ENCODE measurements around the gene PTPRN2. TPM values are rescaled to one million over a fixed set of nuclear protein-coding genes. Genes with fewer than 3 reads are reported as not detected.

PTPRN2 gene
- total RNA-seq, 5 donors from 2014 or later (not counting 1 experiment from before 2014, with no cell fraction given), result 0.60 to 1.7 (median 0.82) TPM

GRCh38 chr7:158103378-158103777 is 484.2 kb downstream of the PTPRN2 start:
- CTCF ChIA-PET, result no interaction called here
- no peak overlapping the region for H3K4me3 Mint-ChIP-seq

GRCh38 chr7:158102897-158103296 is 484.7 kb downstream of the PTPRN2 start:
- peaks cover 0 to 6% (median 0%) of the 10 kb centered on the region in 3 donors for H3K9me3 Mint-ChIP-seq
- DNase-seq (peak in 1 of 35 experiments; percentile 10), ATAC-seq (replicated peaks in 1 of 4) (no peak)
- Histone ChIP-seq H3K36me3 (ENCODE audit: control insufficient read depth in 2 of 2, extremely low read depth in 1 of 2, insufficient read depth in 1 of 2, low read length in 1 of 2) (no peaks in the 10 kb centered on the region), H3K27ac (ENCODE audit: low read length) (no peak overlapping the region), H3K4me1 (ENCODE audit: control insufficient read depth in 1 of 2, extremely low read depth in 1 of 2, insufficient read depth in 2 of 2, low read length in 2 of 2) (no peaks in the 10 kb centered on the region), H3K9me3 (no peaks in the 10 kb centered on the region), H3K27me3 (replicated peaks in 1 of 2; ENCODE audit: control insufficient read depth in 2 of 2, extremely low read depth in 1 of 2, insufficient read depth in 2 of 2, low read length in 1 of 2) (peaks cover 0 to 29% of the 10 kb centered on the region in 2 experiments), H3K4me3 (ENCODE audit: control insufficient read depth in 1 of 2, extremely low read depth in 1 of 2, low read length in 1 of 2) (no peak overlapping the region)
- ChIA-PET CTCF (no interaction called here), POLR2A (no interaction called here)
- H3K36me3 Mint-ChIP-seq, result no peaks in the 10 kb centered on the region
- H3K4me3 Mint-ChIP-seq, result no peak overlapping the region
- H3K27ac Mint-ChIP-seq, result no peak overlapping the region
- H3K27me3 Mint-ChIP-seq, result peaks cover 6 to 18% of the 10 kb centered on the region in 2 donors
- H3K4me1 Mint-ChIP-seq, result no peaks in the 10 kb centered on the region
- 83% methylated on average over 5 of the region's 9 CpGs for WGBS (ENCODE audit: insufficient coverage)

More at GRCh38 chr7:158103378-158103777, 484.2 kb downstream of the PTPRN2 start:
- DNase-seq (no peak), ATAC-seq (replicated peaks in 1 of 4) (no peak)
- Mint-ChIP-seq H3K27ac (no peak overlapping the region), H3K27me3 (peaks cover 8 to 23% of the 10 kb centered on the region in 2 donors), H3K36me3 (no peaks in the 10 kb centered on the region), H3K4me1 (no peaks in the 10 kb centered on the region), H3K9me3 (peaks cover 0 to 6% (median 0%) of the 10 kb centered on the region in 3 donors)
- H3K36me3 ChIP-seq (ENCODE audit: control insufficient read depth in 2 of 2, extremely low read depth in 1 of 2, insufficient read depth in 1 of 2, low read length in 1 of 2), result no peaks in the 10 kb centered on the region
- H3K27me3 ChIP-seq (replicated peaks in 1 of 2; ENCODE audit: control insufficient read depth in 2 of 2, extremely low read depth in 1 of 2, insufficient read depth in 2 of 2, low read length in 1 of 2), result peaks cover 0 to 33% of the 10 kb centered on the region in 2 experiments
- H3K9me3 ChIP-seq, result no peaks in the 10 kb centered on the region
- POLR2A ChIA-PET, result no interaction called here
- no peak overlapping the region for H3K4me3 ChIP-seq (ENCODE audit: control insufficient read depth in 1 of 2, extremely low read depth in 1 of 2, low read length in 1 of 2)
- H3K4me1 ChIP-seq (ENCODE audit: control insufficient read depth in 1 of 2, extremely low read depth in 1 of 2, insufficient read depth in 2 of 2, low read length in 2 of 2), result no peaks in the 10 kb centered on the region
- H3K27ac ChIP-seq (ENCODE audit: low read length), result no peak overlapping the region
- 86% methylated on average over 7 of the region's 7 CpGs for WGBS (ENCODE audit: insufficient coverage)

- CTCF ChIA-PET, result no interaction called here
- Histone ChIP-seq H3K36me3 (ENCODE audit: control insufficient read depth in 2 of 2, extremely low read depth in 1 of 2, insufficient read depth in 1 of 2, low read length in 1 of 2) (no peaks in the 10 kb centered on the region), H3K27me3 (replicated peaks in 1 of 2; ENCODE audit: control insufficient read depth in 2 of 2, extremely low read depth in 1 of 2, insufficient read depth in 2 of 2, low read length in 1 of 2) (peaks cover 0 to 20% of the 10 kb centered on the region in 2 experiments), H3K4me3 (ENCODE audit: control insufficient read depth in 1 of 2, extremely low read depth in 1 of 2, low read length in 1 of 2) (no peak overlapping the region), H3K4me1 (ENCODE audit: control insufficient read depth in 1 of 2, extremely low read depth in 1 of 2, insufficient read depth in 2 of 2, low read length in 2 of 2) (no peaks in the 10 kb centered on the region), H3K9me3 (no peaks in the 10 kb centered on the region), H3K27ac (ENCODE audit: low read length) (no peak overlapping the region)
- Mint-ChIP-seq H3K9me3 (peaks cover 0 to 6% (median 0%) of the 10 kb centered on the region in 3 donors), H3K27ac (no peak overlapping the region), H3K4me1 (no peaks in the 10 kb centered on the region), H3K27me3 (peaks cover 4 to 13% of the 10 kb centered on the region in 2 donors), H3K36me3 (no peaks in the 10 kb centered on the region), H3K4me3 (no peak overlapping the region)
- 85% methylated on average over 14 of the region's 14 CpGs for WGBS (ENCODE audit: insufficient coverage)
- DNase-seq (peak in 1 of 35 experiments; percentile 18), ATAC-seq (replicated peaks in 1 of 4) (no peak)
- POLR2A ChIA-PET, result no interaction called here
Observed at GRCh38 chr7:158101821-158102450, 485.7 kb downstream of the PTPRN2 start.

- POLR2A ChIA-PET, result no interaction called here
- CTCF ChIA-PET, result interaction anchor here in 1 of 2 donors (0.6 kb wide), 1 partner anchor 82 kb away, joined by 6 read pairs; no protein-coding TSS in a partner anchor
- 91% methylated on average over 38 of the region's 54 CpGs for WGBS (ENCODE audit: insufficient coverage)
Observed at GRCh38 chr7:158098125-158099030, 489.2 kb downstream of the PTPRN2 start.

GRCh38 chr7:158097453-158098124 is 490.0 kb downstream of the PTPRN2 start:
- Mint-ChIP-seq H3K36me3 (no peaks in the 10 kb centered on the region), H3K4me3 (no peak overlapping the region), H3K4me1 (no peaks in the 10 kb centered on the region), H3K27ac (no peak overlapping the region), H3K27me3 (peaks cover 2 to 13% of the 10 kb centered on the region in 2 donors), H3K9me3 (peaks cover 0 to 9% (median 0%) of the 10 kb centered on the region in 3 donors)
- Histone ChIP-seq H3K9me3 (no peaks in the 10 kb centered on the region), H3K36me3 (ENCODE audit: control insufficient read depth in 2 of 2, extremely low read depth in 1 of 2, insufficient read depth in 1 of 2, low read length in 1 of 2) (no peaks in the 10 kb centered on the region), H3K27me3 (replicated peaks in 1 of 2; ENCODE audit: control insufficient read depth in 2 of 2, extremely low read depth in 1 of 2, insufficient read depth in 2 of 2, low read length in 1 of 2) (peaks cover 0 to 7% of the 10 kb centered on the region in 2 experiments), H3K4me3 (ENCODE audit: control insufficient read depth in 1 of 2, extremely low read depth in 1 of 2, low read length in 1 of 2) (no peak overlapping the region), H3K4me1 (ENCODE audit: control insufficient read depth in 1 of 2, extremely low read depth in 1 of 2, insufficient read depth in 2 of 2, low read length in 2 of 2) (no peaks in the 10 kb centered on the region), H3K27ac (ENCODE audit: low read length) (no peak overlapping the region)
- ChIA-PET POLR2A (no interaction called here), CTCF (no interaction called here)
- ATAC-seq (replicated peaks in 1 of 4) (no peak), DNase-seq (peak in 1 of 35 experiments; percentile 15)
- WGBS (ENCODE audit: insufficient coverage), result 84% methylated on average over 32 of the region's 39 CpGs

More at GRCh38 chr7:158098125-158099030, 489.2 kb downstream of the PTPRN2 start:
- H3K4me1 Mint-ChIP-seq, result no peaks in the 10 kb centered on the region
- no peaks in the 10 kb centered on the region for H3K36me3 ChIP-seq (ENCODE audit: control insufficient read depth in 2 of 2, extremely low read depth in 1 of 2, insufficient read depth in 1 of 2, low read length in 1 of 2)
- no peak overlapping the region for H3K4me3 ChIP-seq (ENCODE audit: control insufficient read depth in 1 of 2, extremely low read depth in 1 of 2, low read length in 1 of 2)
- peaks cover 2 to 13% of the 10 kb centered on the region in 2 donors for H3K27me3 Mint-ChIP-seq
- no peak overlapping the region for H3K27ac ChIP-seq (ENCODE audit: low read length)
- H3K9me3 Mint-ChIP-seq, result peaks cover 0 to 7% (median 0%) of the 10 kb centered on the region in 3 donors
- H3K9me3 ChIP-seq, result no peaks in the 10 kb centered on the region
- no peak overlapping the region for H3K27ac Mint-ChIP-seq
- DNase-seq, result peak in 1 of 35 experiments; percentile 23
- no peaks in the 10 kb centered on the region for H3K36me3 Mint-ChIP-seq
- no peak overlapping the region for H3K4me3 Mint-ChIP-seq
- ATAC-seq (replicated peaks in 1 of 4), result no peak
- no peaks in the 10 kb centered on the region for H3K4me1 ChIP-seq (ENCODE audit: control insufficient read depth in 1 of 2, extremely low read depth in 1 of 2, insufficient read depth in 2 of 2, low read length in 2 of 2)
- H3K27me3 ChIP-seq (replicated peaks in 1 of 2; ENCODE audit: control insufficient read depth in 2 of 2, extremely low read depth in 1 of 2, insufficient read depth in 2 of 2, low read length in 1 of 2), result peaks cover 0 to 9% of the 10 kb centered on the region in 2 experiments

GRCh38 chr7:158097106-158097452 is 490.5 kb downstream of the PTPRN2 start:
- H3K27ac ChIP-seq (ENCODE audit: low read length), result no peak overlapping the region
- ATAC-seq (replicated peaks in 1 of 4) (no peak), DNase-seq (peak in 1 of 35 experiments; percentile 17)
- Mint-ChIP-seq H3K36me3 (no peaks in the 10 kb centered on the region), H3K9me3 (peaks cover 0 to 9% (median 0%) of the 10 kb centered on the region in 3 donors), H3K4me1 (no peaks in the 10 kb centered on the region), H3K4me3 (no peak overlapping the region), H3K27me3 (peaks cover 0 to 13% of the 10 kb centered on the region in 2 donors), H3K27ac (no peak overlapping the region)
- WGBS (ENCODE audit: insufficient coverage), result 86% methylated on average over 8 of the region's 10 CpGs
- ChIA-PET POLR2A (no interaction called here), CTCF (no interaction called here)
- H3K4me3 ChIP-seq (ENCODE audit: control insufficient read depth in 1 of 2, extremely low read depth in 1 of 2, low read length in 1 of 2), result no peak overlapping the region
- H3K27me3 ChIP-seq (replicated peaks in 1 of 2; ENCODE audit: control insufficient read depth in 2 of 2, extremely low read depth in 1 of 2, insufficient read depth in 2 of 2, low read length in 1 of 2), result peaks cover 0 to 7% of the 10 kb centered on the region in 2 experiments
- no peaks in the 10 kb centered on the region for H3K4me1 ChIP-seq (ENCODE audit: control insufficient read depth in 1 of 2, extremely low read depth in 1 of 2, insufficient read depth in 2 of 2, low read length in 2 of 2)
- H3K9me3 ChIP-seq, result no peaks in the 10 kb centered on the region
- H3K36me3 ChIP-seq (ENCODE audit: control insufficient read depth in 2 of 2, extremely low read depth in 1 of 2, insufficient read depth in 1 of 2, low read length in 1 of 2), result no peaks in the 10 kb centered on the region
